Ascending aorta (tissue), 2 donors: ENCODE data around the gene PRR33. TPM values are rescaled to one million over a fixed set of nuclear protein-coding genes. Genes with fewer than 3 reads are reported as not detected.

ENCODE experiments used
- DNase-seq, 2 donors: peaks; one replicate each; pipeline ENCODE4 v3.0.0-alpha.2; 2019; ENCODE audit warnings: low spot score in 2 of 2
- H3K27ac ChIP-seq, 2 donors: fragments of 200-600 bp; sonication (generic); one replicate each; pipeline ENCODE4 v1.5.1; 2016 to 2017; ENCODE audit warnings: mild to moderate bottlenecking in 1 of 2
- H3K27me3 ChIP-seq: fragments of 200-600 bp; sonication (generic); one replicate; pipeline ENCODE4 v1.5.1; 2017
- H3K36me3 ChIP-seq, 2 donors: fragments of 200-600 bp; sonication (generic); one replicate each; pipeline ENCODE4 v1.5.1; 2016
- H3K4me1 ChIP-seq, 2 donors: fragments of 200-600 bp; sonication (generic); one replicate each; pipeline ENCODE4 v1.5.1; 2016 to 2017; ENCODE audit warnings: mild to moderate bottlenecking in 1 of 2
- H3K4me3 ChIP-seq, 2 donors: fragments of 200-600 bp; sonication (generic); one replicate each; pipeline ENCODE4 v1.5.1; 2016 to 2017; ENCODE audit warnings: mild to moderate bottlenecking in 1 of 2
- H3K9me3 ChIP-seq, 2 donors: fragments of 200-600 bp; sonication (generic); one replicate each; pipeline ENCODE4 v1.5.1; 2016
- CTCF ChIP-seq, 3 experiments: fragments of 200-600 bp in 2 of 3; fragments of 450-650 bp in 1 of 3; sonication (generic) in 2 of 3; IDR thresholded peaks; one replicate each; pipeline ENCODE4 v1.5.1; 2016 to 2019; ENCODE audit warnings: antibody characterized with exemption in 3 of 3, mild to moderate bottlenecking in 1 of 3, moderate library complexity in 1 of 3
- intact Hi-C: fragments of 100-400 bp; cut with DNase I; formaldehyde crosslinking; loops from one replicate; pipeline ENCODE4 v1.15.1; 2023
- total RNA-seq: library from RNA; depleted of rRNA; stranded (reverse); fragments of >200 nt; gene quantifications from one replicate; pipeline ENCODE4 v1.1.0, GENCODE V29; 2016

The PRR33 gene
- total RNA-seq, 1 donor from 2014 or later: not detected

- intact Hi-C loops: loop anchor here (1.0 to 5.0 kb wide), 2 partner anchors 23 to 34 kb away; no protein-coding TSS in a partner anchor
- DNase-seq: no peak
- no peak for TF ChIP-seq CTCF (IDR thresholded peaks at IDR 0.05)
- Histone ChIP-seq H3K4me3 (no peak overlapping the region), H3K9me3 (no peaks in the 10 kb centered on the region), H3K27me3 (no peaks in the 10 kb centered on the region), H3K27ac (no peak overlapping the region), H3K36me3 (no peaks in the 10 kb centered on the region), H3K4me1 (no peaks in the 10 kb centered on the region)
These were observed 24.7 kb upstream of the PRR33 start for GRCh38 chr11:1916132-1916985.

GRCh38 chr11:1915795-1916131 is 24.1 kb upstream of the PRR33 start:
- H3K4me3 ChIP-seq: no peak overlapping the region
- no peaks in the 10 kb centered on the region for H3K4me1 ChIP-seq
- intact Hi-C loops: loop anchor here (1.0 to 5.0 kb wide), 2 partner anchors 22 to 33 kb away; no protein-coding TSS in a partner anchor
- DNase-seq: no peak
- no peaks in the 10 kb centered on the region for H3K27me3 ChIP-seq
- no peak overlapping the region for H3K27ac ChIP-seq
- TF ChIP-seq CTCF (IDR thresholded peaks at IDR 0.05): no peak
- H3K36me3 ChIP-seq: no peaks in the 10 kb centered on the region
- H3K9me3 ChIP-seq: no peaks in the 10 kb centered on the region

- Histone ChIP-seq H3K27me3 (no peaks in the 10 kb centered on the region), H3K4me3 (no peak overlapping the region), H3K27ac (no peak overlapping the region), H3K36me3 (no peaks in the 10 kb centered on the region), H3K9me3 (no peaks in the 10 kb centered on the region), H3K4me1 (peaks cover 0 to 5% of the 10 kb centered on the region in 2 donors)
- no peak for DNase-seq
- intact Hi-C loops: loop anchor here (1.0 kb wide), 1 partner anchor 26 kb away; no protein-coding TSS in a partner anchor
- TF ChIP-seq CTCF (IDR thresholded peaks at IDR 0.05): no peak
These were observed 21.8 kb upstream of the PRR33 start for GRCh38 chr11:1913271-1914060.

- Histone ChIP-seq H3K9me3 (no peaks in the 10 kb centered on the region), H3K36me3 (no peaks in the 10 kb centered on the region), H3K27me3 (no peaks in the 10 kb centered on the region), H3K4me3 (no peak overlapping the region), H3K4me1 (peaks cover 0 to 12% of the 10 kb centered on the region in 2 donors), H3K27ac (no peak overlapping the region)
- DNase-seq: no peak
- TF ChIP-seq CTCF (IDR thresholded peaks at IDR 0.05): no peak
- intact Hi-C loops: no loop called here
These were observed 20.7 kb upstream of the PRR33 start for GRCh38 chr11:1912289-1912878.

- intact Hi-C loops: no loop called here
- Histone ChIP-seq H3K27ac (no peak overlapping the region), H3K36me3 (no peaks in the 10 kb centered on the region)
These were observed 17.8 kb upstream of the PRR33 start for GRCh38 chr11:1909524-1909923.

More at GRCh38 chr11:1909524-1909923, 17.8 kb upstream of the PRR33 start:
- Histone ChIP-seq H3K9me3 (no peaks in the 10 kb centered on the region), H3K27me3 (no peaks in the 10 kb centered on the region), H3K4me1 (peaks cover 0 to 12% of the 10 kb centered on the region in 2 donors), H3K4me3 (no peak overlapping the region)
- DNase-seq: no peak
- no peak for TF ChIP-seq CTCF (IDR thresholded peaks at IDR 0.05)
